Testis (tissue), 3 donors: ENCODE data around the gene RGMA. TPM values are rescaled to one million over a fixed set of nuclear protein-coding genes. Genes with fewer than 3 reads are reported as not detected.
A peak's percentile ranks its signal among the peaks of the same experiment; 100 is the strongest.

Source experiments
- DNase-seq: peaks from one replicate; pipeline ENCODE4 v3.0.0-alpha.2; 2019
- H3K27ac ChIP-seq, 2 donors: fragments of 200-600 bp; sonication (generic); one replicate each; pipeline ENCODE4 v1.5.1; 2019
- H3K27me3 ChIP-seq: fragments of 200-600 bp; sonication (generic); one replicate; pipeline ENCODE4 v1.5.1; 2019
- H3K36me3 ChIP-seq: fragments of 200-600 bp; sonication (generic); one replicate; pipeline ENCODE4 v1.5.1; 2017; ENCODE audit warnings: low read depth; ENCODE audit errors: missing control alignments
- H3K4me1 ChIP-seq: fragments of 200-600 bp; sonication (generic); one replicate; pipeline ENCODE4 v1.5.1; 2019
- H3K4me3 ChIP-seq, 2 donors: fragments of 200-600 bp; sonication (generic); one replicate each; pipeline ENCODE4 v1.5.1; 2017 to 2019
- H3K9me3 ChIP-seq: fragments of 200-600 bp; sonication (generic); one replicate; pipeline ENCODE4 v1.5.1; 2017
- CTCF ChIP-seq, 3 experiments: fragments of 450-650 bp in 2 of 3; fragments of 200-600 bp in 1 of 3; sonication (generic) in 1 of 3; IDR thresholded peaks; one replicate each; pipeline ENCODE4 v1.5.1; 2016 to 2019; ENCODE audit warnings: antibody characterized with exemption in 3 of 3, mild to moderate bottlenecking in 2 of 3, moderate library complexity in 1 of 3
- POLR2A ChIP-seq: fragments of 450-650 bp; IDR thresholded peaks from one replicate; pipeline ENCODE4 v1.6.1; 2017; ENCODE audit warnings: antibody characterized with exemption, mild to moderate bottlenecking, moderate library complexity
- WGBS, 2 donors: methylation state at CpG; one replicate each; pipeline ENCODE4 v1.1.5; 2018; 5-methylcytosine and 5-hydroxymethylcytosine counted together
- intact Hi-C: fragments of 100-400 bp; cut with DNase I; formaldehyde crosslinking; loops from one replicate; pipeline ENCODE4 v1.15.1; 2023; ENCODE audit warnings: low total_unique reads
- polyA plus RNA-seq: library from polyadenylated mRNA; stranded (reverse); fragments of 350-450 nt; fragmentation: Illumina TruSeq; extraction: RNeasy Lipid Tissue Mini Kit (QIAGEN cat#74804); gene quantifications from one replicate; pipeline ENCODE4 v1.2.3, GENCODE V29; 2014; ENCODE audit warnings: low read depth, low replicate concordance; ENCODE audit not compliant: insufficient read depth
- total RNA-seq, 2 donors: library from RNA; depleted of rRNA; stranded (reverse); fragments of >200 nt; gene quantifications; one replicate each; pipeline ENCODE4 v1.2.3, GENCODE V29; 2016

The RGMA gene
- total and polyA plus RNA-seq, 3 donors from 2014 or later: 53.7 to 120 (median 65.4) TPM

GRCh38 chr15:93019090-93019489 is 69.9 kb downstream of the RGMA start:
- TF ChIP-seq POLR2A: no peak
- no peak for TF ChIP-seq CTCF (IDR thresholded peaks at IDR 0.05)
- Histone ChIP-seq H3K36me3 (no peaks in the 10 kb centered on the region), H3K27me3 (no peaks in the 10 kb centered on the region), H3K4me1 (no peaks in the 10 kb centered on the region), H3K27ac (no peak overlapping the region), H3K9me3 (no peaks in the 10 kb centered on the region), H3K4me3 (no peak overlapping the region)
- 90 to 95% methylated on average over 7 of the region's 7 CpGs for WGBS, 2 donors
- intact Hi-C loops: no loop called here
- no peak for DNase-seq

- intact Hi-C loops: no loop called here
- no peak for DNase-seq
- TF ChIP-seq POLR2A: no peak
- TF ChIP-seq CTCF (IDR thresholded peaks at IDR 0.05): peak in 2 of 3 experiments; percentile 2 to 27
- no peaks in the 10 kb centered on the region for H3K27me3 ChIP-seq
- 74 to 84% methylated on average over 4 of the region's 4 CpGs for WGBS, 2 donors
- no peaks in the 10 kb centered on the region for H3K4me1 ChIP-seq
- no peak overlapping the region for H3K27ac ChIP-seq
- H3K9me3 ChIP-seq: no peaks in the 10 kb centered on the region
- no peak overlapping the region for H3K4me3 ChIP-seq
- no peaks in the 10 kb centered on the region for H3K36me3 ChIP-seq
These were observed 70.4 kb downstream of the RGMA start for GRCh38 chr15:93018574-93018973.

- H3K4me3 ChIP-seq: no peak overlapping the region
- H3K27ac ChIP-seq: no peak overlapping the region
- intact Hi-C loops: no loop called here
- DNase-seq: no peak
- no peaks in the 10 kb centered on the region for H3K4me1 ChIP-seq
- H3K36me3 ChIP-seq: no peaks in the 10 kb centered on the region
- 90 to 97% methylated on average over 6 of the region's 6 CpGs for WGBS, 2 donors
- no peaks in the 10 kb centered on the region for H3K27me3 ChIP-seq
- TF ChIP-seq CTCF (IDR thresholded peaks at IDR 0.05) (no peak), POLR2A (no peak)
- H3K9me3 ChIP-seq: no peaks in the 10 kb centered on the region
These were observed 71.5 kb downstream of the RGMA start for GRCh38 chr15:93017526-93017925.

- Histone ChIP-seq H3K4me3 (no peak overlapping the region), H3K9me3 (no peaks in the 10 kb centered on the region), H3K27me3 (no peaks in the 10 kb centered on the region), H3K4me1 (no peaks in the 10 kb centered on the region), H3K27ac (no peak overlapping the region), H3K36me3 (no peaks in the 10 kb centered on the region)
- intact Hi-C loops: no loop called here
- DNase-seq: no peak
- no peak for TF ChIP-seq POLR2A
- no peak for TF ChIP-seq CTCF (IDR thresholded peaks at IDR 0.05)
- 73 to 88% methylated on average over 1 of the region's 1 CpG for WGBS, 2 donors
These were observed 76.2 kb downstream of the RGMA start for GRCh38 chr15:93012786-93013185.

- WGBS, 2 donors: 98 to 100% methylated on average over 3 of the region's 3 CpGs
- Histone ChIP-seq H3K27ac (no peak overlapping the region), H3K27me3 (no peaks in the 10 kb centered on the region), H3K4me3 (no peak overlapping the region), H3K4me1 (no peaks in the 10 kb centered on the region), H3K9me3 (no peaks in the 10 kb centered on the region), H3K36me3 (no peaks in the 10 kb centered on the region)
- TF ChIP-seq CTCF (IDR thresholded peaks at IDR 0.05) (no peak), POLR2A (no peak)
- intact Hi-C loops: no loop called here
- no peak for DNase-seq
These were observed 81.0 kb downstream of the RGMA start for GRCh38 chr15:93007994-93008393.
